Left lobe of liver (tissue), 1 donor: ENCODE results near the gene MEGF9. TPM values are rescaled to one million over a fixed set of nuclear protein-coding genes. Genes with fewer than 3 reads are reported as not detected.

ENCODE experiments used
- total RNA-seq: library from RNA; stranded (reverse); gene quantifications from one replicate; pipeline ENCODE4 v1.2.1, GENCODE V29; 2021
- donor health status: DM: no; HTN: yes; CAD: no.

Gene MEGF9
- total RNA-seq, 1 donor from 2014 or later = 26.4 TPM

Other genes with a start within 250 kb of the MEGF9 start
- gene CDK5RAP2, start 134.3 kb downstream of the MEGF9 start, total RNA-seq = 27.4 TPM
- gene FBXW2, start 78.9 kb upstream of the MEGF9 start, total RNA-seq = 46.2 TPM
- 44.4 TPM for gene PSMD5, start 128.5 kb upstream of the MEGF9 start, total RNA-seq
- 2.4 TPM for gene PHF19, start 162.7 kb upstream of the MEGF9 start, total RNA-seq
- gene TRAF1, start 212.3 kb upstream of the MEGF9 start, total RNA-seq = 3.0 TPM